ENCODE measurements around the gene C1orf167.
A peak's percentile ranks its signal among the peaks of the same experiment; 100 is the strongest.

The C1orf167 gene

GRCh38 chr1:11765661-11766428 is 3.9 kb downstream of the C1orf167 start:
- H3K4me3 ChIP-seq (ENCODE audit: low read depth, low read length): no peak overlapping the region
- TF ChIP-seq MYC (IDR thresholded peaks at IDR 0.05; ENCODE audit: low read depth, low read length) (no peak), MAX (IDR thresholded peaks at IDR 0.05; ENCODE audit: low read depth, low read length) (no peak), POLR2A (IDR thresholded peaks at IDR 0.05; ENCODE audit: extremely low read depth, insufficient read length) (no peak)
- TF ChIP-seq, protein P1, sequence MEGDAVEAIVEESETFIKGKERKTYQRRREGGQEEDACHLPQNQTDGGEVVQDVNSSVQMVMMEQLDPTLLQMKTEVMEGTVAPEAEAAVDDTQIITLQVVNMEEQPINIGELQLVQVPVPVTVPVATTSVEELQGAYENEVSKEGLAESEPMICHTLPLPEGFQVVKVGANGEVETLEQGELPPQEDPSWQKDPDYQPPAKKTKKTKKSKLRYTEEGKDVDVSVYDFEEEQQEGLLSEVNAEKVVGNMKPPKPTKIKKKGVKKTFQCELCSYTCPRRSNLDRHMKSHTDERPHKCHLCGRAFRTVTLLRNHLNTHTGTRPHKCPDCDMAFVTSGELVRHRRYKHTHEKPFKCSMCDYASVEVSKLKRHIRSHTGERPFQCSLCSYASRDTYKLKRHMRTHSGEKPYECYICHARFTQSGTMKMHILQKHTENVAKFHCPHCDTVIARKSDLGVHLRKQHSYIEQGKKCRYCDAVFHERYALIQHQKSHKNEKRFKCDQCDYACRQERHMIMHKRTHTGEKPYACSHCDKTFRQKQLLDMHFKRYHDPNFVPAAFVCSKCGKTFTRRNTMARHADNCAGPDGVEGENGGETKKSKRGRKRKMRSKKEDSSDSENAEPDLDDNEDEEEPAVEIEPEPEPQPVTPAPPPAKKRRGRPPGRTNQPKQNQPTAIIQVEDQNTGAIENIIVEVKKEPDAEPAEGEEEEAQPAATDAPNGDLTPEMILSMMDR (IDR thresholded peaks at IDR 0.05; ENCODE audit: low read depth, low read length): no peak
- no peak for DNase-seq (ENCODE audit: low read depth)

DNA sequence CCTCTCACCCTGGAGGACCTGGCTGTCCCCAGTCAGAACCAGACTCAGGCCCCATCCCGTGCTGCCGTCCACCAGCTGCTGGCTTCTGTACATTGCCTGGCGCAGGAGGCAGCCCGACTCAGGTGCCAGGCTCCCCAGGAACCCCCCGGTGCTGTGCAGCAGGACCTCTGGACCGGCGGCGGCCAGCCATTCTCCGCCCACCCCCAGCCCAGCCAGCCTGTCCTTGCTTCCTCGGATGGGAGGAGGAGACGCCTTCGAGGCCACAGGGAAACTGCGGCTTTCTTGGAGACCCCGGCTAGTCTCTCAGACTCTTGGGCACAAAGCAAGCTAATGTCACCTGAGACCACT is 4.4 kb downstream of the C1orf167 start:
- no peak for TF ChIP-seq MAX (IDR thresholded peaks at IDR 0.05; ENCODE audit: low read depth, low read length)
- TF ChIP-seq POLR2A (IDR thresholded peaks at IDR 0.05; ENCODE audit: extremely low read depth, insufficient read length): no peak
- TF ChIP-seq, protein P1 (IDR thresholded peaks at IDR 0.05; ENCODE audit: low read depth, low read length): no peak
- TF ChIP-seq MYC (IDR thresholded peaks at IDR 0.05; ENCODE audit: low read depth, low read length): no peak
- no peak overlapping the region for H3K4me3 ChIP-seq (ENCODE audit: low read depth, low read length)
- no peak for DNase-seq (ENCODE audit: low read depth)

DNA sequence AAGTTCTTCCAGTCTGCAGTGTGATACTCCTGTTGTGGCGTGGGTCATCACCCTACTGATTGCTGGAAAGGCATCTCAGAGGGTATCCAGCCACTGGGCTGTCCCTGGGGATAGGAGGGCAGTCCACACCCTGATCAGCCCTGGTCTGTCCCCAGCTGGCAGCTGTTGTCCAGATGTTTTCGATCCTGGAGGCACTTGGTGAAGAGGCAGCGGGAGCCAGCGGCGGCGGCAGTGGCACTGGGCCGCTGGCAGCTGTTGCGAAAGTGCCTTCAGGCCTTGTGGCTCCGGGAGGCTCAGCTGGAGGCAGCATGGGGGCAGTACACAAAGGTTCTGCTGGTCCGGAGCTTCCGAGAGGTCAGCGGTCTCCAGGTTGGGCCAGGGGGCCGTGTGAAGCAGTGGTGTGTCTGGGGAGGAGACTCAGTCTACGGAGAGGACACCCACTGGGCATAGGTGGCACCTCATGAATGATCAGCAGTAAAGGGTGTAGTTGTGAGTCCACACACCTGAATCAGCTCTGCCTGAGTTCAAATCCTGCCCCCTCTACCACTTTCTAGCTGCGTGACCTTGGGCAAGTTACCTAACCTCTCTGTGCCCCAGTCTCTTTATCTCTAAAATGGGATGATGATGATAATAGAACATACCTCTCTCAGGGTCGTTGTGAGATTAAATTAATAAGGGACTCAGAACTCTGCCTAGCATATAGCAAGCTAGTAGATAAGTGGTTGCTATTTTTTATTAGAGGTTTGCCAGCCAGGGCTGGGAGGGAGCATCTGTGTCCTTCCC is 6.1 kb downstream of the C1orf167 start:
- DNase-seq (ENCODE audit: low read depth): no peak
- TF ChIP-seq MYC (IDR thresholded peaks at IDR 0.05; ENCODE audit: low read depth, low read length): no peak
- no peak for TF ChIP-seq MAX (IDR thresholded peaks at IDR 0.05; ENCODE audit: low read depth, low read length)
- TF ChIP-seq POLR2A (IDR thresholded peaks at IDR 0.05; ENCODE audit: extremely low read depth, insufficient read length): no peak
- TF ChIP-seq, protein P1 (IDR thresholded peaks at IDR 0.05; ENCODE audit: low read depth, low read length): no peak
- no peak overlapping the region for H3K4me3 ChIP-seq (ENCODE audit: low read depth, low read length)

DNA sequence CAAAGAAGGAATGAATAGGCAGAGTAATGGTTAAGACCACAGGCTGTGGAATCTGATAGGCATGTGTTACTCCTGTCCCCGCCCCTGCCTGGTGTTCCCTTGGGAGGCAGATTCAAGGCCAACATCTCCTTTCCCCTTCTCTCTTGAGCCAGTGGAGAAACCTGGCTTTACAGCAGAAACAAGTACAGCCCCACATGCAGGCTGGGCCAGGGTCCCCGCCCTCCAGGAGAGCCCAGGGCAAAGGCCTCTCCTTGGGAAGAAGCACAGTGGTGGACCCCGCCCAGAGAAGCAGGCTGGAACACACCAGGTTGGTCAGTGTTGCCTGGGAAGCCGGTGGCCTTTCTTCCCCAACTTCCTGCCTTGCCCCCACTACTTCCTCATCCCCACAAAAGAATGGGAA is 6.8 kb downstream of the C1orf167 start:
- no peak overlapping the region for H3K4me3 ChIP-seq (ENCODE audit: low read depth, low read length)
- TF ChIP-seq POLR2A (IDR thresholded peaks at IDR 0.05; ENCODE audit: extremely low read depth, insufficient read length) (no peak), MYC (IDR thresholded peaks at IDR 0.05; ENCODE audit: low read depth, low read length) (no peak), MAX (IDR thresholded peaks at IDR 0.05; ENCODE audit: low read depth, low read length) (no peak)
- TF ChIP-seq, protein P1 (IDR thresholded peaks at IDR 0.05; ENCODE audit: low read depth, low read length): no peak
- DNase-seq (ENCODE audit: low read depth): peak; percentile 30

DNA sequence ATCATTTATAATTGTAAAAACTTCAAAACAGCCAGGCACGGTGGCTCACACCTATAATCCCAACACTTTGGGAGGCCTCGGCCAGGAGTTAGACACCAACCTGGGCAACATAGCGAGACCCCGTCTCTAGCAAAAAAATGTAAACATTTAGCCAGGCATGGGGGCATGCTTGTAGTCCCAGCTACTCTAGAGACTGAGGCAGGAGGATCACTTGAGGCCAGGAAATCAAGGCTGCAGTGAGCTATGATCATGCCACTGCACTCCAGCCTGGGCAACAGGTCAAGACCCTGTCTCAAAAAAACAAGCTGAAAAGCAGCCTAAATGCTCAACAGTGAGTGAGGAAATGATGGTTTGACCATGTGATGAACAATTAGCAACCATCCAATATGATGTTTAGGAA is 7.3 kb downstream of the C1orf167 start:
- TF ChIP-seq POLR2A (IDR thresholded peaks at IDR 0.05; ENCODE audit: extremely low read depth, insufficient read length) (no peak), MAX (IDR thresholded peaks at IDR 0.05; ENCODE audit: low read depth, low read length) (no peak)
- no peak overlapping the region for H3K4me3 ChIP-seq (ENCODE audit: low read depth, low read length)
- DNase-seq (ENCODE audit: low read depth): no peak

DNA sequence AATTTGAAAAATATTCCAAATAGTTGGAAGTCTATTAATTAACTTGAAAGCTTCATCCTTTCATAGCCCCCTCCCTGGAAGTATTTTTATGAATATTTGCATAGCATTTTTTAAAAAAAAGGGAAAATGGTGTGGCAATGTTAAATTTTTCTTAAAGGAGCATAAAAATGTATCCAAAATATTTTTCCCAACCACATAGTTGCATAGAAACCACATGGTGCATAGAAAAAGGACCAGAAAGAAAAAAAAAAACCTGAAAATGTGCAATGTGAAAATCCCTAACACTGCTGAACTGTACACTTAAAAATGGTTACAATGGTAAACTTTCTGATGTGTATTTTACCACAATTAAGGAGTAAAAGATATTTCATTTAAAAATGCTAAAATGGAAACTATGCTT is 8.0 kb downstream of the C1orf167 start:
- TF ChIP-seq MAX (IDR thresholded peaks at IDR 0.05; ENCODE audit: low read depth, low read length) (no peak), MYC (IDR thresholded peaks at IDR 0.05; ENCODE audit: low read depth, low read length) (no peak), POLR2A (IDR thresholded peaks at IDR 0.05; ENCODE audit: extremely low read depth, insufficient read length) (no peak)
- TF ChIP-seq, protein P1 (IDR thresholded peaks at IDR 0.05; ENCODE audit: low read depth, low read length): no peak
- no peak overlapping the region for H3K4me3 ChIP-seq (ENCODE audit: low read depth, low read length)
- DNase-seq (ENCODE audit: low read depth): no peak

Measured in NB4 (cell line).